Measurements from ENCODE around the gene TRMT44.
"Not testable (repeated sequence)": the region's sequence is repeated elsewhere in the genome, so short reads cannot be mapped to it uniquely, and the experiment has no call there.

The TRMT44 gene

DNA sequence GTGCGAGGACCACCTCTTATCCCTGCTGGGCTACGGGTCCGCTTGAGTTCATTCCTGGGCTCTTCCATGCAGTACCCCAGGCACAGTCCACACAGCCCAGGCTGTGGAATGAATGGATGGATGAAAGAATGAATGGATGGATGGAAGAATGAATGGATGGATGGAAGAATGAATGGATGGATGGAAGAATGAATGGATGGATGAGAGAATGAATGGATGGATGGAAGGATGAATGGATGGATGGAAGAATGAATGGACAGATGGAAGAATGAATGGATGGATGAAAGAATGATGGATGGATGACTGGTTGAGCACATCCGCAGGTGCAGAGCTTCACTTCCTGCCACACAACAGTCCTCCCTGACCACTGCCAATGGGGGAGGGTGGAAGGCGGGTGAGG lies 28.3 kb upstream of the TRMT44 start:
- peaks cover 22% of the 10 kb centered on the region for H3K4me1 Mint-ChIP-seq (ENCODE audit: low read depth)
- no peak overlapping the region for H3K27ac Mint-ChIP-seq
- no peaks in the 10 kb centered on the region for H3K27me3 Mint-ChIP-seq
- no peaks in the 10 kb centered on the region for H3K9me3 Mint-ChIP-seq
- no peak overlapping the region for H3K4me3 Mint-ChIP-seq
- H3K36me3 Mint-ChIP-seq (ENCODE audit: low read depth): peaks cover 81% of the 10 kb centered on the region
- no peak for DNase-seq

GRCh38 chr4:8414377-8414776 lies 26.2 kb upstream of the TRMT44 start:
- Mint-ChIP-seq H3K9me3 (no peaks in the 10 kb centered on the region), H3K36me3 (ENCODE audit: low read depth) (peaks cover 62% of the 10 kb centered on the region), H3K27me3 (no peaks in the 10 kb centered on the region), H3K4me3 (peak overlapping the region; percentile 7), H3K4me1 (ENCODE audit: low read depth) (peaks cover 34% of the 10 kb centered on the region), H3K27ac (peak overlapping the region; percentile 83)
- DNase-seq: peak; percentile 59

DNA sequence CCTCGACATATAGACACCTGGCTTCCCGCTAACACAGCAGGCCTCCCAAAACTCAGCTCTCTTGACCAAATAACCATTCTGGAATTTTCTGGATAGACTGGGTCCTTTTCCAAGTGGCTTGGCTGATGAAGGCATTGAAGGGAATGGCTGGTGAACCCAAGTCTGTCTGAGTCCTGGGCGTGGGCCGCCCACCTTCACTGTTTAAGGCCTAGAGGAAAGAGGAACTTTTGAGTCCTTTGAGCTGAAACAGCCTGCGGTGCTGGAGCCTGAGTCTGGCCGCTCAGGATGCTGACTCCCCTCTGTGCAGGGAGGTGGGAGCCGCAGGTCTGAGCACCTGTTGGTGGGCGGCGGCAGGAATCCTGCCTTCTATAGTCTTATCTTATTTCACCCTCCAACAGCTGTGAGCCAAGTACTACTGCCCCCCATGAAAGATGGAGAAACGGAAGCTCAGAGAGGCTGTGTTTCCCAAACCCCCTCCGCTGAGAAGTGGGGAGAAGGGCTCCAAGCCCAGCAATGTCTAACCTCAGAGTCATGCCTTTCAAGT lies 23.4 kb upstream of the TRMT44 start:
- Mint-ChIP-seq H3K4me1 (ENCODE audit: low read depth) (peaks cover 54% of the 10 kb centered on the region), H3K4me3 (no peak overlapping the region), H3K27me3 (no peaks in the 10 kb centered on the region), H3K36me3 (ENCODE audit: low read depth) (peaks cover 53% of the 10 kb centered on the region), H3K27ac (no peak overlapping the region), H3K9me3 (no peaks in the 10 kb centered on the region)
- DNase-seq: no peak

GRCh38 chr4:8419222-8420041 lies 21.1 kb upstream of the TRMT44 start:
- Mint-ChIP-seq H3K4me3 (peak overlapping the region; percentile 27), H3K9me3 (no peaks in the 10 kb centered on the region), H3K27ac (peak overlapping the region; percentile 95), H3K36me3 (ENCODE audit: low read depth) (peaks cover 43% of the 10 kb centered on the region), H3K4me1 (ENCODE audit: low read depth) (peaks cover 46% of the 10 kb centered on the region), H3K27me3 (no peaks in the 10 kb centered on the region)
- peak; percentile 58 for DNase-seq

DNA sequence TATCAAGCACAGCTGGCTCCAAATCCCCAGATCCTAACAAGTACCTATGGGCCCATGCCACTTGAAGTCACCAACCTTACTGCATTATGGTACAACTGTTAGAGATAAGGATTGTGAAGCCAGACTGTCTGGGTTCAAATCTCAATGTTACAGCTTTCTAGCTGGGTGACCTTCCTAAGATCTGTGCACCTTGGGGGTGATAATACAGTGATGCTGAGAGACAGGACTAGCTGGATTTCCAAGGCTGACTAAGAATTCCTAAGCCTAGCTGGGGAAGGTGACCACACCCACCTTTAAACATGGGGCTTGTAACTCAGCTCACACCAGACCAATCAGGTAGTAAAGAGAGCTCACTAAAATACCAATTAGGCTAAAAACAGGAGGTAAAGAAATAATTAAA lies 20.4 kb upstream of the TRMT44 start:
- Mint-ChIP-seq H3K36me3 (ENCODE audit: low read depth) (peaks cover 36% of the 10 kb centered on the region), H3K27ac (peak overlapping the region; percentile 95), H3K4me1 (ENCODE audit: low read depth) (peaks cover 40% of the 10 kb centered on the region)
- H3K9me3 Mint-ChIP-seq, H3K27me3 Mint-ChIP-seq, DNase-seq, H3K4me3 Mint-ChIP-seq: not testable (repeated sequence)

DNA sequence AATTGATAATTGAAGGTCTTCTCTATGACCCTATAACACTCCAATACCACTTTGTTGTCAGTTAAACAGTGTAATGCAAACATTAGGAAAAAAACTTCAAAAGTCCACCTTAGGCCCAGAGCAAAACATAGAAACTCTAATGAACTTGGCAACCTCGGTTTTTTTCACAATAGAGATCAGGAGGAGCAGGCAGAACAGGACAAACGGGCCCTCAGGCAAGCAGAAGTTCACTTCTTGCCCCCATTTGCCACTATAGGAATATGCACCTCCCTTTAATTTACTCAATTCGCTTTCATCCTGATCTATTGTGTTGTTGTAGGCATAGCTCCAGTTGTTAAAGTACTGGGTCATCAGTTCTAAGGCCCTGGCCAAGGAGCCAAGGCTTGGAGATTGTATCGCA lies 18.2 kb upstream of the TRMT44 start:
- H3K4me1 Mint-ChIP-seq (ENCODE audit: low read depth): peaks cover 55% of the 10 kb centered on the region

DNA sequence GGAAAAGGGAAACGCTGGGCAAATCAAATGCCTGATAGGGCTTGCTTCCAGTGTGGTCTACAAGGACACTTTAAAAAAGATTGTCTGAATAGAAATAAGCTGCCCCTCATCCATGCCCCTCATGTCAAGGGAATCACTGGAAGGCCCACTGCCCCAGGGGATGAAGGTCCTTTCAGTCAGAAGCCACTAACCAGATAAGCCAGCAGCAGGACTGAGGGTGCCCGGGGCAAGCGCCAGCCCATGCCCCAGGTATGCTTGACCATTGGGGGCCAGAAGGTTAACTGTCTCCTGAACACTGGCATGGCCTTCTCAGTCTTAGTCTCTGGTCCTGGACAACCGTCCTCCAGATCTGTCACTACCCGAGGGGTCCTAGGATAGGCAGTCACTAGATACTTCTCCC lies 17.8 kb upstream of the TRMT44 start:
- no peak overlapping the region for H3K4me3 Mint-ChIP-seq
- H3K36me3 Mint-ChIP-seq (ENCODE audit: low read depth): peaks cover 22% of the 10 kb centered on the region
- no peak for DNase-seq
- H3K4me1 Mint-ChIP-seq (ENCODE audit: low read depth): peaks cover 56% of the 10 kb centered on the region
- H3K27ac Mint-ChIP-seq: no peak overlapping the region
- no peaks in the 10 kb centered on the region for H3K9me3 Mint-ChIP-seq
- no peaks in the 10 kb centered on the region for H3K27me3 Mint-ChIP-seq

More for the DNA sequence above, 18.2 kb upstream of the TRMT44 start:
- DNase-seq: no peak
- H3K27ac Mint-ChIP-seq: no peak overlapping the region
- H3K9me3 Mint-ChIP-seq: no peaks in the 10 kb centered on the region
- no peak overlapping the region for H3K4me3 Mint-ChIP-seq
- no peaks in the 10 kb centered on the region for H3K27me3 Mint-ChIP-seq
- peaks cover 22% of the 10 kb centered on the region for H3K36me3 Mint-ChIP-seq (ENCODE audit: low read depth)

DNA sequence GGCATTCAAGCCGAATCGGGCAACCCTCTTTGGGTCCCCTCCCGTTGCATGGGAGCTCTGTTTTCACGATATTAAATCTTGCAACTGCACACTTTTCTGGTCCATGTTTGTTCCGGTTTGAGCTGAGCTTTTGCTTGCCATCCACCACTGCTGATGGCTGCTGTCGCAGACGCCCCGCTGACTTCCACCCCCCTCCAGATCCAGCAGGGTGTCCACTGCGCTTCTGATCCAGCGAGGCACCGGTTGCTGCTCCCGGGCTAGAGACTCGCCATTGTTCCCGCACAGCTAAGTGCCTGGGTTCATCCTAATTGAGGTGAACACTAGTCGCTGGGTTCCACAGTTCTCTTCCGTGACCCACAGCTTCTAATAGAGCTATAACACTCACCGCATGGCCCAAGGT lies 13.3 kb upstream of the TRMT44 start:
- Mint-ChIP-seq H3K4me1 (ENCODE audit: low read depth) (peaks cover 27% of the 10 kb centered on the region), H3K27ac (no peak overlapping the region), H3K27me3 (no peaks in the 10 kb centered on the region), H3K9me3 (no peaks in the 10 kb centered on the region), H3K4me3 (peak overlapping the region; percentile 93), H3K36me3 (ENCODE audit: low read depth) (peaks cover 6% of the 10 kb centered on the region)
- DNase-seq: no peak

DNA sequence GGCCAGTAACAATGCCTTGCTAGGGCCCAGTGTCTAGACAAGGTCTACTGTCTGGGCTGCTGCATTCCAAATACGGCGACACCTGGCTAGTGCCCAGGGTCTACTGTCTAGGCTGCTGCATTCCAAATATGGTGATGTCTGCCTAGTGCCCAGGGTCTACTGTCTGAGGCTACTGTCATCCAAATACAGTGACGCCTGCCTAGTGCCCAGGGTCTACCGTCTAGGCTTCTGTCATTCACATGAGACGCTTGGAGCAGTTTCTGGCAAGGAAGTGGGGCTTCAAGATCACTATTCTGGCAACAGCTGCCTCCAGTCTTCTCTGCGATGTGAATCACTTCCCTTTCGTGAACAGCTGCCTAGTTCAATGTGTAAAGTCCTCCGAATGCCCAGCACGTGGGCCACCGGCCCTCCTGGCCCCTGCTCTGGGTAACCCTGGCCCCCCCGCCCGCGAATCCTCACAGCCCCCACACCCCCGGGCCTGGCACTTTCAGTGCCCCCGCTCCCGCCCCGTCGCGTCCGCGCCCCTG lies 12.8 kb upstream of the TRMT44 start:
- H3K9me3 Mint-ChIP-seq: no peaks in the 10 kb centered on the region
- H3K4me3 Mint-ChIP-seq: peak overlapping the region; percentile 93
- peaks cover 26% of the 10 kb centered on the region for H3K4me1 Mint-ChIP-seq (ENCODE audit: low read depth)
- DNase-seq: no peak
- no peaks in the 10 kb centered on the region for H3K27me3 Mint-ChIP-seq
- H3K27ac Mint-ChIP-seq: peak overlapping the region; percentile 94
- peaks cover 6% of the 10 kb centered on the region for H3K36me3 Mint-ChIP-seq (ENCODE audit: low read depth)

- Mint-ChIP-seq H3K4me1 (ENCODE audit: low read depth) (peaks cover 26% of the 10 kb centered on the region), H3K36me3 (ENCODE audit: low read depth) (peaks cover 8% of the 10 kb centered on the region), H3K9me3 (no peaks in the 10 kb centered on the region), H3K27ac (peak overlapping the region; percentile 94), H3K27me3 (no peaks in the 10 kb centered on the region), H3K4me3 (peak overlapping the region; percentile 93)
- DNase-seq: peak; percentile 99
Measured at GRCh38 chr4:8428288-8429097, 12.1 kb upstream of the TRMT44 start.

DNA sequence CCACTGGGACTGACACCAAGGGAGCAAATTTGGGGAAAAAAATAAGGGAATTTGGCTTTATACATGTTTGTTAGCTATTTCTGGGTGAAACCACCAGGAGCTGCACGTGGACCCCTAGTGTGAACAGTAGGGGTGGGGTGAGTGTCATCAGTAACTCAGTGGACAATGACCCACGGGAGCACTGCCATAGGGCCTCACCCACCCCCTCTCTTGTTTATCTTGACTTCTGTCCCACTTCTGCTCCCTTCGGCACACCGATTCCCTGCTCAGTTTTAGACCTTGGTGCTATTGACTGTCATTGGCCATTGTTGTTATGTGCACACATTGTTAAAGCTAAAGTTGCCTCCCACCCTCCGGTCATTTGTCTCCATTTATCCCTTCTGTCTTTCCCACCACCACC lies 9.0 kb upstream of the TRMT44 start:
- Mint-ChIP-seq H3K4me1 (ENCODE audit: low read depth) (peaks cover 37% of the 10 kb centered on the region), H3K27me3 (no peaks in the 10 kb centered on the region), H3K4me3 (no peak overlapping the region), H3K27ac (no peak overlapping the region), H3K36me3 (ENCODE audit: low read depth) (peaks cover 26% of the 10 kb centered on the region), H3K9me3 (no peaks in the 10 kb centered on the region)
- DNase-seq: no peak

DNA sequence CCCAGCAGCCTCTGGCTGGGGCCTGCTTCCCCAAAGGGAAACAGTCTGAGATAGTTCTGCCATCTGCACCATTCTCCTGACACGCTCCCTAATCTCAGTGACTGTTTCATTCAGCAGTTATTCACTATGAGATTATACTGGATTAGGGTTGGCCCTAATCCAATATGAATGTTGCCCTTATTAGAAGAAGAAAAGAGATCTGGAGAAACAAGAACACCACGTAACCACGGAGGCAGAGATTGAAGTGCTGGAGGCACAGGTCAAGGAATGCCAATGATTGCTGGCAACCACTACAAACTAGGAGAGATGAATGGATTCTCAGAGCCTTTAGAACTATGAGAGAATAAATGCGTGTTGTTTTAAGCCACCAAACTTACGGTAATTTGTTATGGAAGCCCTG lies 7.4 kb upstream of the TRMT44 start:
- no peak overlapping the region for H3K4me3 Mint-ChIP-seq
- no peaks in the 10 kb centered on the region for H3K9me3 Mint-ChIP-seq
- H3K27ac Mint-ChIP-seq: no peak overlapping the region
- no peak for DNase-seq
- H3K4me1 Mint-ChIP-seq (ENCODE audit: low read depth): peaks cover 35% of the 10 kb centered on the region
- H3K36me3 Mint-ChIP-seq (ENCODE audit: low read depth): peaks cover 26% of the 10 kb centered on the region
- no peaks in the 10 kb centered on the region for H3K27me3 Mint-ChIP-seq

DNA sequence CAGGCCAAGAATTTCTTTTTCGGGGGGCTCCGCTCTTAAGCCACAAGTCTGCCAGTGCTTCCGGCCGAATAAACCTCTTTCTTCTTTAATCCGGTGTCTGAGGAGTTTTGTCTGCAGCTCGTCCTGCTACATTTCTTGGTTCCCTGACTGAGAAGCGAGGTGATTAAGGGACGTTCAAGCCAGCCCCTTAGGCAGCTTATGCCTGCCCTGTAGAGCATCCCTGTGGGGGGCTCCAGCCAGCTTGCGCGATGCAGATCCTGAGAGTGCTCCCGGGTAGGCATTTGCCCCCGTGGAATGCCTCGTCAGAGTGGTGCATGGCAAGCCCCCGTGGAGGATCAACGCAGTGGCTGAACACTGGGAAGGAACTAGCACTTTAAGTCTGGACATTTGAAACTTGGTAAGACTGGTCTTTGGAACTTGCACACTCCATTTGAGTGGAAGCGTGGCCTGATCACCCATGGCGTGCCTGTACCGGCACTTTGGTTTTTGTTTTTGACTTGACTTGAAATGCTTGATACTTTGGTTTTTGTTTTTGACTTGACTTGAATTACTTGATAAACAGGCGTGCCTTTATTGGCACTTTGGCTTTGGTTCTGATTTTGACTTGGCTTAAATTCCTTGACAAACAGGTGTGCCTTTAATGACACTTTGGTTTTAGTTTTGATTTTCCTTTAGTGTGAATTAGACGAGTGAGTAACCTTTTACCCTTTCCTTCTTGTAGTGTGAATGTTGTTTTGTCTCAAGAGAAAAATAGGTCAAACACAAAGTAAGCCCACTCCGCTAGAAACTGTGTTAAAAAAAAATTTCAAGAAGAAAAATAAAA lies 6.1 kb upstream of the TRMT44 start:
- Mint-ChIP-seq H3K4me1 (ENCODE audit: low read depth) (peaks cover 40% of the 10 kb centered on the region), H3K27me3 (no peaks in the 10 kb centered on the region), H3K4me3 (no peak overlapping the region), H3K9me3 (no peaks in the 10 kb centered on the region), H3K36me3 (ENCODE audit: low read depth) (peaks cover 32% of the 10 kb centered on the region), H3K27ac (peak overlapping the region; percentile 61)
- DNase-seq: no peak

- Mint-ChIP-seq H3K4me3 (peak overlapping the region; percentile 81), H3K36me3 (ENCODE audit: low read depth) (peaks cover 42% of the 10 kb centered on the region), H3K27ac (peak overlapping the region; percentile 93), H3K27me3 (no peaks in the 10 kb centered on the region), H3K4me1 (ENCODE audit: low read depth) (peaks cover 49% of the 10 kb centered on the region), H3K9me3 (no peaks in the 10 kb centered on the region)
- peak; percentile 51 for DNase-seq
Measured at GRCh38 chr4:8435656-8436121, 4.9 kb upstream of the TRMT44 start.
